Endothelial cell of umbilical vein (primary cell): Measurements from ENCODE around the gene CCDC179. TPM values are rescaled to one million over a fixed set of nuclear protein-coding genes. Genes with fewer than 3 reads are reported as not detected.

Experiments used
- BruUV-seq: library from RNA; stranded (reverse); fragments of 400-500 nt; replicated peaks from 2 replicates; lab custom pipeline; 2021; lab: Mats Ljungman, UMichigan
- CTCF ChIA-PET: fragments of 300-600, 350-600 bp; sonication (Branson Sonifier 250); formaldehyde crosslinking; loops from one replicate; lab custom pipeline; 2021; ENCODE audit warnings: antibody characterized with exemption, inconsistent platforms; lab: Charles Lee
- POLR2A ChIA-PET: fragments of 300-600, 350-600 bp; sonication (Branson Sonifier 250); formaldehyde crosslinking; loops from one replicate; lab custom pipeline; 2021; ENCODE audit warnings: antibody characterized with exemption, inconsistent platforms; lab: Charles Lee
- DNase-seq: peaks from one replicate; pipeline ENCODE4 v3.0.0-alpha.2; 2011; ENCODE audit warnings: low read depth, low spot score
- FAIRE-seq: peaks from 2 replicates; lab custom pipeline; 2011; peaks lifted over from hg19 to GRCh38; lab: Jason Lieb, UNC
- H2AFZ ChIP-seq: 2 replicates; pipeline ENCODE4 v1.6.0; 2012; ENCODE audit warnings: low read depth, low read length, control low read depth, inconsistent platforms
- H3K27ac ChIP-seq: 2 replicates; pipeline ENCODE4 v1.5.1; 2011; ENCODE audit warnings: low read depth, mild to moderate bottlenecking, control low read depth, low read length, moderate library complexity; ENCODE audit not compliant: insufficient read depth
- H3K27me3 ChIP-seq, 2 experiments: 2 replicates each; pipeline versions ENCODE4 v1.6.0 to v1.6.1; 2011; ENCODE audit warnings: low read length in 2 of 2, mixed read lengths in 1 of 2; ENCODE audit not compliant: control insufficient read depth in 2 of 2, insufficient read depth in 2 of 2
- H3K36me3 ChIP-seq, 2 experiments: 2 replicates in 1 of 2; 3 replicates in 1 of 2; pipeline ENCODE4 v1.5.1; 2011; ENCODE audit warnings: low read length in 2 of 2, mild to moderate bottlenecking in 1 of 2, moderate library complexity in 1 of 2; ENCODE audit not compliant: control insufficient read depth in 2 of 2, insufficient read depth in 2 of 2; ENCODE audit errors: extremely low read depth in 1 of 2
- H3K4me1 ChIP-seq: 3 replicates; pipeline ENCODE4 v1.5.1; 2011; ENCODE audit warnings: mild to moderate bottlenecking, low read length; ENCODE audit not compliant: control insufficient read depth, insufficient read depth; ENCODE audit errors: extremely low read depth
- H3K4me2 ChIP-seq: 2 replicates; pipeline ENCODE4 v1.6.1; 2011; ENCODE audit warnings: low read length, control low read depth, mixed read lengths; ENCODE audit not compliant: insufficient read depth
- H3K4me3 ChIP-seq, 3 experiments: fragments of 200-600 bp in 1 of 3; sonication (generic), shearing (Covaris generic) in 1 of 3; replicated peaks in 1 of 3; 2 replicates each; pipeline ENCODE4 v1.5.1; 2011 to 2016; ENCODE audit warnings: control low read depth in 3 of 3, low read length in 3 of 3, mild to moderate bottlenecking in 2 of 3, inconsistent platforms in 1 of 3, low read depth in 1 of 3, moderate library complexity in 1 of 3; ENCODE audit not compliant: insufficient read depth in 1 of 3
- H3K79me2 ChIP-seq: 2 replicates; pipeline ENCODE4 v1.6.0; 2012; ENCODE audit warnings: low read length, inconsistent platforms; ENCODE audit not compliant: control insufficient read depth, insufficient read depth
- H3K9ac ChIP-seq: replicated peaks from 2 replicates; pipeline ENCODE3; 2011; ENCODE audit warnings: low read length, control low read depth; ENCODE audit not compliant: insufficient read depth; ENCODE audit errors: extremely low read depth
- H3K9me1 ChIP-seq: replicated peaks from 3 replicates; pipeline ENCODE4 v1.6.0; 2011; ENCODE audit warnings: mild to moderate bottlenecking, low read length; ENCODE audit not compliant: control insufficient read depth, insufficient read depth; ENCODE audit errors: extremely low read depth
- H3K9me3 ChIP-seq: replicated peaks from 2 replicates; pipeline ENCODE4 v1.5.1; 2012; ENCODE audit warnings: low read length, inconsistent platforms; ENCODE audit not compliant: control insufficient read depth, insufficient read depth
- H4K20me1 ChIP-seq: replicated peaks from 2 replicates; pipeline ENCODE3; 2011; ENCODE audit warnings: mild to moderate bottlenecking, low read length; ENCODE audit not compliant: control insufficient read depth, insufficient read depth; ENCODE audit errors: extremely low read depth
- EZH2 ChIP-seq: IDR thresholded peaks from 2 replicates; pipeline ENCODE4 v1.6.1; 2012; ENCODE audit warnings: borderline replicate concordance, low read depth, mild to moderate bottlenecking, moderate library complexity, low read length, inconsistent platforms; ENCODE audit not compliant: severe bottlenecking
- FOS ChIP-seq: IDR thresholded peaks from 2 replicates; pipeline ENCODE4 v1.6.1; 2011; ENCODE audit warnings: mild to moderate bottlenecking, low read length, moderate library complexity, borderline replicate concordance; ENCODE audit not compliant: insufficient read depth
- GATA2 ChIP-seq: IDR thresholded peaks from 2 replicates; pipeline ENCODE4 v1.7.0; 2011; ENCODE audit warnings: low read depth, mild to moderate bottlenecking, moderate library complexity, mixed read lengths, low read length; ENCODE audit not compliant: insufficient read length, insufficient read depth
- JUN ChIP-seq: IDR thresholded peaks from 2 replicates; pipeline ENCODE4 v1.6.1; 2011; ENCODE audit warnings: borderline replicate concordance, low read depth; ENCODE audit not compliant: insufficient read length, insufficient read depth
- MYC ChIP-seq: IDR thresholded peaks from one replicate; pipeline ENCODE4 v1.6.1; 2011; ENCODE audit warnings: mild to moderate bottlenecking, low read depth, low read length
- POLR2A ChIP-seq: IDR thresholded peaks from 2 replicates; pipeline ENCODE4 v1.6.1; 2012; ENCODE audit warnings: low read depth, mild to moderate bottlenecking, control low read depth, low read length
- POLR2AphosphoS5 ChIP-seq: IDR thresholded peaks from 2 replicates; pipeline ENCODE4 v1.6.1; 2012; ENCODE audit warnings: low read depth, mild to moderate bottlenecking, control low read depth, low read length, moderate library complexity; ENCODE audit not compliant: insufficient read depth
- dilution Hi-C: fragments of 300-500 bp; cut with MboI; formaldehyde crosslinking; loops from one replicate; pipeline ENCODE4 v1.15.0; 2019; ENCODE audit warnings: low sequenced_read_pairs; ENCODE audit not compliant: extremely low pct_ligation_motif_present
- intact Hi-C: fragments of 100-400 bp; cut with micrococcal nuclease; formaldehyde crosslinking; loops from one replicate; pipeline ENCODE4 v1.10.0; 2022
- polyA plus RNA-seq, 4 experiments: library from polyadenylated mRNA; depleted of rRNA in 3 of 4; stranded (reverse) in 3 of 4; unstranded in 1 of 4; fragments of >200 nt; gene quantifications; 2 replicates each; pipeline versions ENCODE4 v1.2.1 to v1.2.3, GENCODE V29; 2011 to 2012; ENCODE audit warnings: missing spikeins in 1 of 4
- total RNA-seq: library from RNA; stranded (reverse); gene quantifications from 2 replicates; pipeline ENCODE4 v1.2.3, GENCODE V29; 2021
- TF ChIP-seq, protein P1 (sequence below): IDR thresholded peaks from 2 replicates; pipeline ENCODE4 v1.6.1; 2011; ENCODE audit not compliant: insufficient read depth, insufficient read length
- TF ChIP-seq, protein P2 (sequence below), 2 donors: IDR thresholded peaks; 1 replicate in 1 of 2; 2 replicates in 1 of 2; pipeline ENCODE4 v1.5.1; 2011; ENCODE audit warnings: low read length in 2 of 2, mild to moderate bottlenecking in 2 of 2, moderate library complexity in 2 of 2, control low read depth in 1 of 2, inconsistent platforms in 1 of 2, low read depth in 1 of 2; ENCODE audit not compliant: insufficient read depth in 1 of 2; ENCODE audit errors: extremely low read depth in 1 of 2

The CCDC179 gene
- total and polyA plus RNA-seq, 2 donors (not counting 3 experiments of a cell fraction or from before 2014, with no cell fraction given): not detected

DNA sequence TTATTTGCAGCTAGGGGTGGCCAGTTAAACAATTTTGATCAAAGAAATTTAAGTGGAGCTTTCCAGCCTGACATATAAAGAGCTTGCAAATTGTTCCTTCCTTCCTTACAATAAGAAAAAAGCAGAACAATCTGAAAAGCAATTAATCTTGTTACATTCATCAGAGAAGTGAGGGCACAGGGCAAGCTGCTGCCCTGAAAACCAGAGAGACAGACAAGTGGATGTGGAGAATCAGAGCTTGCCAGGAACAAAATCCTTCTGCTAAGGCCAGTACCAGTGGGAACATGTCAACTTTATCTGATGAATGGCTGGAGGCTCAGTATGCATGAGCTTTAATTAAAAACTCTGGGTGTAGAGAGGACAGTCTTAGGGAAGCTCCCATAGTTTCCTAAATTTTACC, 8.8 kb downstream of the CCDC179 start:
- Histone ChIP-seq H2AFZ (no peak overlapping the region), H3K9me1 (no peaks in the 10 kb centered on the region), H3K27ac (no peak overlapping the region), H3K79me2 (no peaks in the 10 kb centered on the region), H3K9me3 (no peaks in the 10 kb centered on the region), H3K4me3 (no peak overlapping the region), H3K27me3 (no peaks in the 10 kb centered on the region), H3K4me1 (no peaks in the 10 kb centered on the region), H3K9ac (no peak overlapping the region), H3K4me2 (no peak overlapping the region), H3K36me3 (no peaks in the 10 kb centered on the region), H4K20me1 (no peaks in the 10 kb centered on the region)
- intact Hi-C loops: no loop called here
- no peak for FAIRE-seq
- BruUV-seq: no TSS peak
- no peak for TF ChIP-seq FOS
- no peak for TF ChIP-seq EZH2
- TF ChIP-seq, protein P1, sequence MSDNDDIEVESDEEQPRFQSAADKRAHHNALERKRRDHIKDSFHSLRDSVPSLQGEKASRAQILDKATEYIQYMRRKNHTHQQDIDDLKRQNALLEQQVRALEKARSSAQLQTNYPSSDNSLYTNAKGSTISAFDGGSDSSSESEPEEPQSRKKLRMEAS: no peak
- TF ChIP-seq, protein P2, sequence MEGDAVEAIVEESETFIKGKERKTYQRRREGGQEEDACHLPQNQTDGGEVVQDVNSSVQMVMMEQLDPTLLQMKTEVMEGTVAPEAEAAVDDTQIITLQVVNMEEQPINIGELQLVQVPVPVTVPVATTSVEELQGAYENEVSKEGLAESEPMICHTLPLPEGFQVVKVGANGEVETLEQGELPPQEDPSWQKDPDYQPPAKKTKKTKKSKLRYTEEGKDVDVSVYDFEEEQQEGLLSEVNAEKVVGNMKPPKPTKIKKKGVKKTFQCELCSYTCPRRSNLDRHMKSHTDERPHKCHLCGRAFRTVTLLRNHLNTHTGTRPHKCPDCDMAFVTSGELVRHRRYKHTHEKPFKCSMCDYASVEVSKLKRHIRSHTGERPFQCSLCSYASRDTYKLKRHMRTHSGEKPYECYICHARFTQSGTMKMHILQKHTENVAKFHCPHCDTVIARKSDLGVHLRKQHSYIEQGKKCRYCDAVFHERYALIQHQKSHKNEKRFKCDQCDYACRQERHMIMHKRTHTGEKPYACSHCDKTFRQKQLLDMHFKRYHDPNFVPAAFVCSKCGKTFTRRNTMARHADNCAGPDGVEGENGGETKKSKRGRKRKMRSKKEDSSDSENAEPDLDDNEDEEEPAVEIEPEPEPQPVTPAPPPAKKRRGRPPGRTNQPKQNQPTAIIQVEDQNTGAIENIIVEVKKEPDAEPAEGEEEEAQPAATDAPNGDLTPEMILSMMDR (IDR thresholded peaks at IDR 0.05; ENCODE audit: extremely low read depth in 1 of 2, insufficient read depth in 1 of 2, low read depth in 1 of 2, low read length in 2 of 2): no peak
- no peak for TF ChIP-seq GATA2
- no peak for TF ChIP-seq POLR2A
- TF ChIP-seq POLR2AphosphoS5: no peak
- TF ChIP-seq JUN: no peak
- TF ChIP-seq MYC: no peak
- ChIA-PET CTCF (interaction anchor here (1.2 to 1.5 kb wide), 2 partner anchors 11 to 25 kb away, joined by 3 to 4 read pairs; no protein-coding TSS in a partner anchor), POLR2A (no interaction called here)
- DNase-seq: no peak
- dilution Hi-C loops: no loop called here
